T-helper 9 cell (primary cell): ENCODE measurements around the gene DMD.

Experiments
- DNase-seq: peaks from one replicate; pipeline ENCODE4 v3.0.0-alpha.2; 2020

The DMD gene

GRCh38 chrX:31820430-31821210 is 1390.7 kb downstream of the DMD start:
- no peak for DNase-seq

- no peak for DNase-seq
Measured at GRCh38 chrX:31819455-31819854, 1391.9 kb downstream of the DMD start.

- DNase-seq, result no peak
Measured at GRCh38 chrX:31811106-31811505, 1400.2 kb downstream of the DMD start.

GRCh38 chrX:31808357-31808756 is 1403.0 kb downstream of the DMD start:
- no peak for DNase-seq

- no peak for DNase-seq
Measured at GRCh38 chrX:31807165-31807564, 1404.2 kb downstream of the DMD start.

GRCh38 chrX:31805781-31806180 is 1405.6 kb downstream of the DMD start:
- DNase-seq, result no peak

- DNase-seq, result no peak
Measured at GRCh38 chrX:31800219-31800618, 1411.1 kb downstream of the DMD start.

GRCh38 chrX:31796624-31797023 is 1414.7 kb downstream of the DMD start:
- DNase-seq, result no peak

- DNase-seq, result no peak
Measured at GRCh38 chrX:31747411-31747810, 1463.9 kb downstream of the DMD start.

- no peak for DNase-seq
Measured at GRCh38 chrX:31743004-31743403, 1468.3 kb downstream of the DMD start.

- no peak for DNase-seq
Measured at GRCh38 chrX:31717474-31717873, 1493.9 kb downstream of the DMD start.

- DNase-seq, result no peak
Measured at GRCh38 chrX:31715675-31716074, 1495.7 kb downstream of the DMD start.

GRCh38 chrX:31714797-31715196 is 1496.6 kb downstream of the DMD start:
- no peak for DNase-seq

GRCh38 chrX:31713120-31713519 is 1498.2 kb downstream of the DMD start:
- no peak for DNase-seq

GRCh38 chrX:31711166-31711565 is 1500.2 kb downstream of the DMD start:
- DNase-seq, result no peak

GRCh38 chrX:31708116-31708515 is 1503.2 kb downstream of the DMD start:
- no peak for DNase-seq

GRCh38 chrX:31706466-31706865 is 1504.9 kb downstream of the DMD start:
- DNase-seq, result no peak

- no peak for DNase-seq
Measured at GRCh38 chrX:31705816-31706215, 1505.5 kb downstream of the DMD start.

GRCh38 chrX:31704938-31705337 is 1506.4 kb downstream of the DMD start:
- DNase-seq, result no peak

GRCh38 chrX:31702222-31702621 is 1509.1 kb downstream of the DMD start:
- DNase-seq, result no peak

GRCh38 chrX:31697294-31697916 is 1513.9 kb downstream of the DMD start:
- no peak for DNase-seq

GRCh38 chrX:31679861-31680260 is 1531.5 kb downstream of the DMD start:
- DNase-seq, result no peak

- no peak for DNase-seq
Measured at GRCh38 chrX:31670245-31670644, 1541.1 kb downstream of the DMD start.

GRCh38 chrX:31665454-31665853 is 1545.9 kb downstream of the DMD start:
- DNase-seq, result no peak

GRCh38 chrX:31663172-31663571 is 1548.2 kb downstream of the DMD start:
- DNase-seq, result no peak
